GM19395 (cell line): ENCODE results near the gene HOMER2.

Experiments
- ATAC-seq: cut with Tn5 transposase; IDR thresholded peaks from one replicate; pipeline ENCODE4 v1.9.1; 2021; ENCODE audit warnings: mild to moderate bottlenecking, moderate library complexity; ENCODE audit not compliant: unreplicated experiment

The HOMER2 gene

GRCh38 chr15:82933576-82933975 lies 18.9 kb downstream of the HOMER2 start:
- ATAC-seq, result no peak

- ATAC-seq, result no peak
Measured at GRCh38 chr15:82931221-82931620, 21.3 kb downstream of the HOMER2 start.

- ATAC-seq, result no peak
Measured at GRCh38 chr15:82930461-82930860, 22.1 kb downstream of the HOMER2 start.

- no peak for ATAC-seq
Measured at GRCh38 chr15:82928711-82929110, 23.8 kb downstream of the HOMER2 start.

- no peak for ATAC-seq
Measured at GRCh38 chr15:82923744-82924143, 28.8 kb downstream of the HOMER2 start.

GRCh38 chr15:82922737-82923136 lies 29.8 kb downstream of the HOMER2 start:
- ATAC-seq, result no peak

- ATAC-seq, result no peak
Measured at GRCh38 chr15:82921939-82922338, 30.6 kb downstream of the HOMER2 start.

GRCh38 chr15:82921242-82921641 lies 31.3 kb downstream of the HOMER2 start:
- no peak for ATAC-seq

GRCh38 chr15:82919231-82919886 lies 33.2 kb downstream of the HOMER2 start:
- ATAC-seq, result no peak

GRCh38 chr15:82918607-82919230 lies 33.8 kb downstream of the HOMER2 start:
- ATAC-seq, result no peak

GRCh38 chr15:82918162-82918561 lies 34.4 kb downstream of the HOMER2 start:
- ATAC-seq, result no peak

GRCh38 chr15:82917249-82917648 lies 35.3 kb downstream of the HOMER2 start:
- no peak for ATAC-seq

GRCh38 chr15:82916161-82916952 lies 36.2 kb downstream of the HOMER2 start:
- no peak for ATAC-seq

- ATAC-seq, result no peak
Measured at GRCh38 chr15:82914396-82914795, 38.1 kb downstream of the HOMER2 start.

- ATAC-seq, result no peak
Measured at GRCh38 chr15:82911458-82911857, 41.1 kb downstream of the HOMER2 start.

GRCh38 chr15:82910721-82911120 lies 41.8 kb downstream of the HOMER2 start:
- ATAC-seq, result no peak

GRCh38 chr15:82909080-82909815 lies 43.3 kb downstream of the HOMER2 start:
- ATAC-seq, result no peak

- ATAC-seq, result no peak
Measured at GRCh38 chr15:82907350-82907749, 45.2 kb downstream of the HOMER2 start.

- ATAC-seq, result no peak
Measured at GRCh38 chr15:82904574-82904973, 47.9 kb downstream of the HOMER2 start.

GRCh38 chr15:82903511-82903910 lies 49.0 kb downstream of the HOMER2 start:
- no peak for ATAC-seq

GRCh38 chr15:82901114-82901805 lies 51.3 kb downstream of the HOMER2 start:
- no peak for ATAC-seq
